Colonic mucosa (tissue), 4 donors: Measurements from ENCODE around the gene HSPA9. TPM values are rescaled to one million over a fixed set of nuclear protein-coding genes. Genes with fewer than 3 reads are reported as not detected.

Experiments
- DNase-seq: peaks from one replicate; pipeline ENCODE4 v3.0.0-alpha.2; 2020
- H3K27ac ChIP-seq: fragments of 200-600 bp; one replicate; pipeline ENCODE4 v1.8.0; 2021
- H3K27me3 ChIP-seq: fragments of 200-600 bp; one replicate; pipeline ENCODE4 v1.8.0; 2021
- H3K36me3 ChIP-seq: fragments of 200-600 bp; one replicate; pipeline ENCODE4 v1.8.0; 2021
- H3K4me1 ChIP-seq: fragments of 200-600 bp; one replicate; pipeline ENCODE4 v1.8.0; 2021; ENCODE audit warnings: mild to moderate bottlenecking
- H3K4me3 ChIP-seq: fragments of 200-600 bp; one replicate; pipeline ENCODE4 v1.8.0; 2021
- H3K9ac ChIP-seq, 2 donors: one replicate each; pipeline ENCODE4 v1.7.0; 2013; ENCODE audit warnings: control low read depth in 2 of 2, low read depth in 2 of 2, low read length in 2 of 2
- H3K9me3 ChIP-seq: fragments of 200-600 bp; one replicate; pipeline ENCODE4 v1.8.0; 2021
- intact Hi-C: fragments of 100-400 bp; cut with DNase I; formaldehyde crosslinking; loops from one replicate; pipeline ENCODE4 v1.14.1; 2022
- total RNA-seq, 2 donors: library from RNA; stranded (reverse); fragmentation: NEBNext Ultra II Directional in 1 of 2; extraction: Animal tissue kit (Norgen Biotek cat#: 25700) in 1 of 2; gene quantifications; one replicate each; pipeline ENCODE4 v1.2.1, GENCODE V29; 2021
- TF ChIP-seq, protein P1 (sequence below): fragments of 200-600 bp; IDR thresholded peaks from one replicate; pipeline ENCODE4 v1.8.0; 2022; ENCODE audit warnings: antibody characterized with exemption, mild to moderate bottlenecking
- donor health status: healthy.
- donor health status: DM: no; HTN: no; CAD: no.
- donor health status: DM: no; HTN: no; CAD: no.

HSPA9 gene
- total RNA-seq, 2 donors from 2014 or later = 196 to 289 TPM

DNA sequence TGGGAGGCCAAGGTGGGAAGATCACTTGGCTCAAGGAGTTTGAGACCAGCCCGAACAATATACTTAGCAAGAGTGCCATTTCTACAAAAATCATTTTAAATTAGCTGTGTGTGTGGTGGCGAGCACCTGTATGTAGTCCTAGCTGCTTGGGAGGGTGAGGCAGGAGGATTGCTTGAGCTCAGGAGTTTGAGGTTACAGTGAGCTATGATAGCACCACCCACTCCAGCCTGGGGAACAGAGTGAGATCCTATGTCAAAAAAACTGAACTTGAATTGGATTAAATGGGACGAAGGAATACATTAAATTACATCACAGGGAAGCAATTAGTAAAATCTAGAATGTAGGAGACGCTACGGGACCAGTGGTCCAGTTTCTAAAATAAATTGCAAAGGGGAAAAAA is 25.8 kb downstream of the HSPA9 start:
- Histone ChIP-seq H3K27ac (no peak overlapping the region), H3K27me3 (no peaks in the 10 kb centered on the region), H3K9ac (no peak overlapping the region), H3K36me3 (no peaks in the 10 kb centered on the region), H3K9me3 (no peaks in the 10 kb centered on the region), H3K4me3 (no peak overlapping the region), H3K4me1 (peaks cover 9% of the 10 kb centered on the region)
- no peak for DNase-seq
- intact Hi-C loops = no loop called here
- TF ChIP-seq, protein P1, sequence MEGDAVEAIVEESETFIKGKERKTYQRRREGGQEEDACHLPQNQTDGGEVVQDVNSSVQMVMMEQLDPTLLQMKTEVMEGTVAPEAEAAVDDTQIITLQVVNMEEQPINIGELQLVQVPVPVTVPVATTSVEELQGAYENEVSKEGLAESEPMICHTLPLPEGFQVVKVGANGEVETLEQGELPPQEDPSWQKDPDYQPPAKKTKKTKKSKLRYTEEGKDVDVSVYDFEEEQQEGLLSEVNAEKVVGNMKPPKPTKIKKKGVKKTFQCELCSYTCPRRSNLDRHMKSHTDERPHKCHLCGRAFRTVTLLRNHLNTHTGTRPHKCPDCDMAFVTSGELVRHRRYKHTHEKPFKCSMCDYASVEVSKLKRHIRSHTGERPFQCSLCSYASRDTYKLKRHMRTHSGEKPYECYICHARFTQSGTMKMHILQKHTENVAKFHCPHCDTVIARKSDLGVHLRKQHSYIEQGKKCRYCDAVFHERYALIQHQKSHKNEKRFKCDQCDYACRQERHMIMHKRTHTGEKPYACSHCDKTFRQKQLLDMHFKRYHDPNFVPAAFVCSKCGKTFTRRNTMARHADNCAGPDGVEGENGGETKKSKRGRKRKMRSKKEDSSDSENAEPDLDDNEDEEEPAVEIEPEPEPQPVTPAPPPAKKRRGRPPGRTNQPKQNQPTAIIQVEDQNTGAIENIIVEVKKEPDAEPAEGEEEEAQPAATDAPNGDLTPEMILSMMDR = no peak

DNA sequence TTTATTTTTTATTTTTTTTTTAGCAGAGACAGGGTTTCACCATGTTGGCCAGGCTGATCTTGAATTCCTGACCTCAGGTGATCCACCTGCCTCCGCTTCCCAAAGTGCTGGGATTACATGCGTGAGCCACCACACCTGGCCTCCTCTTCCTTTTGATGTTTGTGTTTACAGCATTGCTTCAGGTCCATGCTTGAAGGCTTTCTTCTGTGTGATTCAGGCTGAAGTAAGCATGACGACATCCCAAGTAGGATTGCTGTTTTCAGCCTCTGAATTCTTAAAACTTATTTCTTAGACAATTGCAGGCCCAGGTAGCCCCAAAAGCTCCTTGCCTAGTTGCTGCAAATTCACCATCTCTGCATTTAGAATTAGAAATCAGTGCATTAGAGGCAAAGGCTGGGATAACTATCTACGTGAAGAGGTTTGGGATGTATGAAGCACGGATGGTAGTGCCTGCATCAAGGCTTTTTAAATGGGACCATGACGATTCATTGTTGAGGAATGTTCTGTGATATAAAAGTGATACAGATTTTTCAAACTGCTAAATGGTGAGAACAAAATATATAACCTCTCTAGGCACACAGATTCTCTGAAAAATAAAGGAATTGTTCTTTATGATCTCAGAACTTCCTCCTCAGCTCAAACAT is 29.2 kb downstream of the HSPA9 start:
- Histone ChIP-seq H3K4me1 (peaks cover 12% of the 10 kb centered on the region), H3K27me3 (no peaks in the 10 kb centered on the region), H3K36me3 (no peaks in the 10 kb centered on the region), H3K9me3 (no peaks in the 10 kb centered on the region), H3K27ac (no peak overlapping the region), H3K4me3 (no peak overlapping the region), H3K9ac (no peak overlapping the region)
- intact Hi-C loops = no loop called here
- no peak for DNase-seq
- TF ChIP-seq, protein P1 = no peak

DNA sequence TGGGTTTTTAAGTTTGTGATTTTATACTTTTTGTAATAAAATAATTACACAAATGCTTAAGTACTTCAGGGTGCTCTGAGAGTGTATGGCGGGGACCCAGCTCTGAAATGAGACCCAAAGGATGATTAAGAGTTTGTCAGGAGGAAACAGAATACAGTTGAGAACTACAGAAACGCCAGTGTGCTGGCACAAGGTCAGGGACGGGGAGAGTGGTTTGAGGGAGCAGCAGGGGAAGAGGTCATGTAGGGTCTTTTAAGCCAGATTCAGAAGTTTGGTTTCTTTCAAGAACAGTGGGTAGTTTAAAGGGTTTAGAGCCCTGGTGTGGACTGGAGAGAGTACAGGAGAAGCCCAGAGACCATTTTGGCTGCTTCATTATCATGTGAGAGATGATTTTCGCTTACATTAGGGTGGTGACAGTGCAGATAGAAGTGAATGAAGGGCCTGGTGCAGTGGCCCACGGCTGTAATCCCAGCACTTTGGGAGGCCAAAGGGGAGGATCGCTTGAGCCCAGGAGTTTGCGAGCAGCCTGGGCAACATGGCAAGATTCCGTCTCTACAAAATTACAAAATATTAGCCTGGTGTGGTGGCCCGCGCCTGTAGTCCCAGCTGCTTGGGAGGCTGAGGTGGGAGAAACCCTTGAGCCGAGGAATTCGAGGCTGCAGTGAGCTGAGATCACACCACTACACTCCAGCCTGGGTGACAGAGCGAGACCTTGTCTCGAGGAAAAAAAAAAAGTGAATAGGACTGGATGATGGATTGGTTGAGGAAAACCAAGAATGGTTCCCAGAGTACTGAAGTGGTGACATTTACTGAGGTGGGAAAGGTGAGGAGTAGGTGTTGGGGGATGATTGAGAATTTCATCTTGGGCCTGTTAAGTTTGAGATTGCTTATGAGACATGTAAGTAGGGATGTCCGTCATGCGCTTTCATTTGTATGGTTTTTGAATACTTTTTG is 30.7 kb downstream of the HSPA9 start:
- peaks cover 12% of the 10 kb centered on the region for H3K4me1 ChIP-seq
- peak overlapping the region; percentile 78 to 99 for H3K9ac ChIP-seq
- peak; percentile 27 for DNase-seq
- H3K4me3 ChIP-seq = peak overlapping the region; percentile 90
- no peaks in the 10 kb centered on the region for H3K27me3 ChIP-seq
- H3K9me3 ChIP-seq = no peaks in the 10 kb centered on the region
- H3K27ac ChIP-seq = peak overlapping the region; percentile 93
- no peaks in the 10 kb centered on the region for H3K36me3 ChIP-seq
- intact Hi-C loops = no loop called here
- TF ChIP-seq, protein P1 = no peak

DNA sequence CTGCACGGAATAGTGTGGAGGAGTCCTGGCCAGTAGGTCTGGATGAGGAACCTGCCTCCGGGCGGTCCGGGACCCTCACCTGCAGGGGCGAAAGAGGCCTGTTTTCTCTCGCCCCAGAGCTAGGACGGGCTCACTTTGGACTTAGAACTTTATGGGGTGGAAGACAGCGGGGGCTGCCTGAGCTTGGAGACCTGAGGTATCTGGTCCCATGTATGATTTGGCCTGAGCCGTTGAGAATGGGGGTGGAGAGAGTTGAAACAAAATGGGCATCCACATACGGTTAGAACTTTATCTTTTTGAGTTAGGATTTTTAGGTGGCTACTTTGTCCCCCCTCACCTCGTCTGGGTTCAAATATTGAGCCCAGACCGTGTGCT is 31.5 kb downstream of the HSPA9 start:
- TF ChIP-seq, protein P1 = no peak
- H3K4me1 ChIP-seq = peaks cover 12% of the 10 kb centered on the region
- H3K27ac ChIP-seq = peak overlapping the region; percentile 93
- intact Hi-C loops = no loop called here
- DNase-seq = no peak
- no peaks in the 10 kb centered on the region for H3K27me3 ChIP-seq
- H3K9me3 ChIP-seq = no peaks in the 10 kb centered on the region
- H3K4me3 ChIP-seq = peak overlapping the region; percentile 90
- no peaks in the 10 kb centered on the region for H3K36me3 ChIP-seq
- peak overlapping the region; percentile 78 to 99 for H3K9ac ChIP-seq

DNA sequence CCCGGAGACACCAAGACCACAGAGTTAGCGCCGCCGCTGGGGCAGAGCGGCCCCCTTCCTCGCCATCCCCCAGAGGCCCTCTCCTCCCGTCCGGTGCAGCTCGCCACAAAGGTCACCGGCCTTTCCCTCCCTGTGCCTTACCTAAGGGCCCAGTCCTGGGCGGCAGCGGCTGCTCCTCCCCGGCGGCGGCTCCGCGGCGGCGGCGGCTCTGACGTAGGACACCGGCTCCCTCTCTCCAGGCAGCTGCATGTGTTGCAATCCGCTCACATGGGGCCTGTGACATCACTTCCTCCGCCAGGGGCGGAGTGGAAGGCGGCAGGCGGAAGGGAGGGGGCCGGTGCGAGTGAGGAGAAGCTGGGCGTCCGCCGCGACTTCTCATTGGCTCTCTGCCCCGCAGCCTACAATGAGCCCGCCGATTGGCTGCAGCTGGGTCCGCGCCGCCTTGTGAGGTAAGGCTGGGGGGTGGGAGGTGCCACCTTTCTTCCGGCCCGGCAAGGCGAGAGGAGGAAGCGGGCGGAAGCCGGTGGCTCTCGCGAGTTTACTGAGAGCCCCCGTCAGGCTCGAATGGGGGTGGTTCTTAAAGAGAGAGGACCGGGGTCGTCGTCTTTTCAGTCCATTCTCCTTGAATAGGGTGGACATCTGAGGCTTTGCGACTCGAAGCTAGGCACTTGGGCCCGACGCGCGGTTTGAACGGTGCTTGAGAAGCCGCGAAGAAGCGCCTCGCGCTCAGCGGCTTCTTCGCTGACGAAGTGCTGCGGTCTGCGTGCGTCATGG is 32.1 kb downstream of the HSPA9 start, which contains the start of gene ETF1:
Gene ETF1 (minus strand): TSS at position 281 of the 774 bp plus-strand sequence. CDS start 318 bp downstream, outside the sequence.
- Histone ChIP-seq H3K27me3 (no peaks in the 10 kb centered on the region), H3K9ac (peak within 1 kb of the TSS; percentile 98 to 99), H3K4me3 (peak within 1 kb of the TSS; percentile 90), H3K4me1 (peaks cover 12% of the 10 kb centered on the region), H3K36me3 (no peaks in the 10 kb centered on the region), H3K27ac (peak within 1 kb of the TSS; percentile 93), H3K9me3 (no peaks in the 10 kb centered on the region)
- TF ChIP-seq, protein P1 = no peak
- peak; percentile 100 for DNase-seq
- intact Hi-C loops = no loop called here
